Spleen (tissue), 11 donors: ENCODE measurements around the gene PEX26. TPM values are rescaled to one million over a fixed set of nuclear protein-coding genes. Genes with fewer than 3 reads are reported as not detected.

Source experiments
- DNase-seq: peaks from one replicate; pipeline ENCODE4 v3.0.0-alpha.2; 2020
- H3K27ac ChIP-seq, 8 donors: fragments of 200-600 bp; sonication (generic) in 7 of 8; 1 replicate in 4 of 8; 2 replicates in 4 of 8; pipeline versions ENCODE4 v1.5.0 to v1.8.0; 2016 to 2021; ENCODE audit warnings: inconsistent platforms in 4 of 8, mild to moderate bottlenecking in 4 of 8, moderate library complexity in 1 of 8
- H3K27me3 ChIP-seq, 7 donors: fragments of 200-600 bp; sonication (generic) in 6 of 7; replicated peaks in 1 of 7; 1 replicate in 4 of 7; 2 replicates in 3 of 7; pipeline versions ENCODE4 v1.5.0 to v1.8.0; 2016 to 2021; ENCODE audit warnings: inconsistent platforms in 3 of 7, mild to moderate bottlenecking in 1 of 7
- H3K36me3 ChIP-seq, 6 donors: fragments of 200-600 bp; sonication (generic) in 5 of 6; 1 replicate in 4 of 6; 2 replicates in 2 of 6; pipeline versions ENCODE4 v1.5.0 to v1.8.0; 2016 to 2021; ENCODE audit warnings: inconsistent platforms in 2 of 6
- H3K4me1 ChIP-seq, 6 donors: fragments of 200-600 bp; sonication (generic) in 5 of 6; 1 replicate in 3 of 6; 2 replicates in 3 of 6; pipeline versions ENCODE4 v1.5.0 to v1.8.0; 2016 to 2021; ENCODE audit warnings: inconsistent platforms in 3 of 6
- H3K4me3 ChIP-seq, 8 donors: fragments of 200-600 bp; sonication (generic) in 7 of 8; 1 replicate in 4 of 8; 2 replicates in 4 of 8; pipeline versions ENCODE4 v1.5.0 to v1.8.0; 2016 to 2021; ENCODE audit warnings: inconsistent platforms in 4 of 8, mild to moderate bottlenecking in 4 of 8, moderate library complexity in 2 of 8
- H3K9me3 ChIP-seq, 8 donors: fragments of 200-600 bp; sonication (generic) in 7 of 8; 1 replicate in 4 of 8; 2 replicates in 4 of 8; pipeline versions ENCODE4 v1.5.0 to v1.8.0; 2016 to 2021; ENCODE audit warnings: inconsistent platforms in 4 of 8
- CTCF ChIP-seq, 11 experiments: fragments of 200-600 bp in 7 of 11; fragments of 450-650 bp in 4 of 11; sonication (generic) in 4 of 11; IDR thresholded peaks in 8 of 11; conservative IDR thresholded peaks in 3 of 11; 1 replicate in 7 of 11; 2 replicates in 4 of 11; pipeline versions ENCODE4 v1.4.0 to v1.8.0; 2016 to 2021; ENCODE audit warnings: antibody characterized with exemption in 11 of 11, inconsistent platforms in 4 of 11, mild to moderate bottlenecking in 1 of 11
- POLR2A ChIP-seq, 3 donors: fragments of 450-650 bp; IDR thresholded peaks; one replicate each; pipeline ENCODE4 v1.5.1; 2017; ENCODE audit warnings: antibody characterized with exemption in 3 of 3, mild to moderate bottlenecking in 1 of 3
- POLR2AphosphoS5 ChIP-seq, 3 donors: sonication (generic); formaldehyde crosslinking; IDR thresholded peaks; one replicate each; pipeline ENCODE4 v1.5.1; 2017; ENCODE audit warnings: antibody characterized with exemption in 3 of 3
- WGBS, 5 donors: extraction: QIAGEN DNeasy Blood & Tissue Kit in 3 of 5; methylation state at CpG; one replicate each; pipeline versions ENCODE4 v1.1.5 to v1.1.7; 2013 to 2018; 5-methylcytosine and 5-hydroxymethylcytosine counted together
- intact Hi-C: fragments of 100-400 bp; cut with DNase I; formaldehyde crosslinking; loops from one replicate; pipeline ENCODE4 v1.15.0; 2023; ENCODE audit warnings: low total_unique reads
- polyA plus RNA-seq, 3 donors: library from polyadenylated mRNA; stranded (reverse); fragments of 200-250 nt; gene quantifications; one replicate each; pipeline ENCODE4 v1.2.1, GENCODE V29; 2013
- total RNA-seq, 7 donors: library from RNA; depleted of rRNA in 3 of 7; stranded (reverse); fragments of >200 nt in 3 of 7; fragmentation: NEBNext Ultra II Directional in 4 of 7; extraction: Animal tissue kit (Norgen Biotek cat#: 25700) in 4 of 7; gene quantifications; one replicate each; pipeline versions ENCODE4 v1.1.0 to v1.2.1, GENCODE V29; 2016 to 2021
- donor health status: healthy with polysubstance abuse.
- donor health status: DM: no; HTN: no; CAD: no; lungs with moderate emphysema.
- donor health status: DM: no; HTN: no; CAD: no.
- donor health status: Bipolar disorder and iron deficiency.
- donor health status: healthy.
- donor health status: DM: no; HTN: no; CAD: no.
- donor health status: DM: yes; HTN: yes; CAD: no.

PEX26 gene
- total and polyA plus RNA-seq, 10 donors = 5.1 to 41.0 (median 31.9) TPM

- no peak overlapping the region for H3K4me3 ChIP-seq
- no peak for TF ChIP-seq CTCF (IDR thresholded peaks at IDR 0.05 in 8 of 11, conservative IDR thresholded peaks at IDR 0.05 in 3 of 11)
- no peak for TF ChIP-seq POLR2A (IDR thresholded peaks at IDR 0.05)
- TF ChIP-seq POLR2AphosphoS5 (IDR thresholded peaks at IDR 0.05) = no peak
- WGBS, 5 donors = 43 to 88% (median 48%) methylated on average over 3 of the region's 3 CpGs
- intact Hi-C loops = no loop called here
- DNase-seq = no peak
- peaks cover 0 to 14% (median 9%) of the 10 kb centered on the region in 6 donors for H3K4me1 ChIP-seq
- H3K27ac ChIP-seq = no peak overlapping the region
- H3K36me3 ChIP-seq = peaks cover 0 to 65% (median 0%) of the 10 kb centered on the region in 6 donors
- no peaks in the 10 kb centered on the region for H3K27me3 ChIP-seq
- H3K9me3 ChIP-seq = no peaks in the 10 kb centered on the region
Observed at GRCh38 chr22:18096823-18097222, 19.0 kb downstream of the PEX26 start.

- H3K27me3 ChIP-seq = no peaks in the 10 kb centered on the region
- no peak overlapping the region for H3K27ac ChIP-seq
- no peak overlapping the region for H3K4me3 ChIP-seq
- H3K36me3 ChIP-seq = peaks cover 0 to 50% (median 0%) of the 10 kb centered on the region in 6 donors
- no peak for TF ChIP-seq CTCF (IDR thresholded peaks at IDR 0.05 in 8 of 11, conservative IDR thresholded peaks at IDR 0.05 in 3 of 11)
- TF ChIP-seq POLR2A (IDR thresholded peaks at IDR 0.05) = no peak
- no peak for TF ChIP-seq POLR2AphosphoS5 (IDR thresholded peaks at IDR 0.05)
- intact Hi-C loops = no loop called here
- 94 to 97% (median 95%) methylated on average over 3 of the region's 3 CpGs for WGBS, 5 donors
- no peak for DNase-seq
- H3K4me1 ChIP-seq = no peaks in the 10 kb centered on the region
- H3K9me3 ChIP-seq = no peaks in the 10 kb centered on the region
Observed at GRCh38 chr22:18100781-18101180, 23.0 kb downstream of the PEX26 start.

GRCh38 chr22:18101536-18101935, 23.7 kb downstream of the PEX26 start:
- Histone ChIP-seq H3K4me3 (no peak overlapping the region), H3K4me1 (no peaks in the 10 kb centered on the region), H3K9me3 (no peaks in the 10 kb centered on the region), H3K27ac (no peak overlapping the region), H3K36me3 (peaks cover 0 to 49% (median 0%) of the 10 kb centered on the region in 6 donors), H3K27me3 (no peaks in the 10 kb centered on the region)
- peak; percentile 6 for DNase-seq
- intact Hi-C loops = no loop called here
- 59 to 89% (median 82%) methylated on average over 4 of the region's 4 CpGs for whole genome bisulfite sequencing, 5 donors
- TF ChIP-seq CTCF (IDR thresholded peaks at IDR 0.05 in 8 of 11, conservative IDR thresholded peaks at IDR 0.05 in 3 of 11) (no peak), POLR2A (IDR thresholded peaks at IDR 0.05) (no peak), POLR2AphosphoS5 (IDR thresholded peaks at IDR 0.05) (no peak)

GRCh38 chr22:18103527-18104269, 25.9 kb downstream of the PEX26 start:
- peaks cover 0 to 43% (median 0%) of the 10 kb centered on the region in 6 donors for H3K36me3 ChIP-seq
- H3K4me1 ChIP-seq = no peaks in the 10 kb centered on the region
- WGBS, 5 donors = 82 to 95% (median 87%) methylated on average over 14 of the region's 14 CpGs
- no peak overlapping the region for H3K4me3 ChIP-seq
- H3K27me3 ChIP-seq = no peaks in the 10 kb centered on the region
- H3K9me3 ChIP-seq = peaks cover 0 to 7% (median 0%) of the 10 kb centered on the region in 8 donors
- intact Hi-C loops = no loop called here
- DNase-seq = peak; percentile 57
- no peak overlapping the region for H3K27ac ChIP-seq
- no peak for TF ChIP-seq POLR2AphosphoS5 (IDR thresholded peaks at IDR 0.05)
- TF ChIP-seq POLR2A (IDR thresholded peaks at IDR 0.05) = no peak
- TF ChIP-seq CTCF (IDR thresholded peaks at IDR 0.05 in 8 of 11, conservative IDR thresholded peaks at IDR 0.05 in 3 of 11) = no peak
